ENCODE results near the gene NANS.
A peak's percentile ranks its signal among the peaks of the same experiment; 100 is the strongest.
"Not testable (repeated sequence)": the region's sequence is repeated elsewhere in the genome, so short reads cannot be mapped to it uniquely, and the experiment has no call there.

The NANS gene

DNA sequence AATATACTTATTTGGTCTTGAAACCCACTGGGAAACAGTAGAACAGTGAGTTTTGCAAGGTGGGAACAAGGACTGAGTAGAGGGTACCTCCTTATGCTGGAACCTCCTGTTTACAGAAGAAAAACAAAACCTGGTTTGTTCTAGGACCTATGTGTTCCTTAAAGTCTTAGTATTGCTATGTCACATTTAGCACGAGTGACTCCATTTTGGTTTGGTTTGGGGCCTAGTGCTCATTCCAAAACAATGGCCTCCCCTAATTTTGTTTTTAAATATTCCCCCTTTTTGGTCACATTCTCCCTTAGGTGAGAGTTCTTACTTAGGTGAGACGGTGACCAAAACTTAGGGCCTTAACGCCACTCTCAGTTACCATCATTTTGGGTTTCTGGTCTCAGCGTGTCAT, 6.2 kb upstream of the NANS start:
- ATAC-seq (no peak), DNase-seq (no peak)
- no peak overlapping the region for H3K27ac Mint-ChIP-seq
- H3K36me3 Mint-ChIP-seq (ENCODE audit: low read depth) = peaks cover 53% of the 10 kb centered on the region
- H3K4me1 Mint-ChIP-seq = peaks cover 47% of the 10 kb centered on the region
- no peaks in the 10 kb centered on the region for H3K27me3 Mint-ChIP-seq
- peaks cover 6% of the 10 kb centered on the region for H3K9me3 Mint-ChIP-seq
- H3K4me3 Mint-ChIP-seq = no peak overlapping the region

DNA sequence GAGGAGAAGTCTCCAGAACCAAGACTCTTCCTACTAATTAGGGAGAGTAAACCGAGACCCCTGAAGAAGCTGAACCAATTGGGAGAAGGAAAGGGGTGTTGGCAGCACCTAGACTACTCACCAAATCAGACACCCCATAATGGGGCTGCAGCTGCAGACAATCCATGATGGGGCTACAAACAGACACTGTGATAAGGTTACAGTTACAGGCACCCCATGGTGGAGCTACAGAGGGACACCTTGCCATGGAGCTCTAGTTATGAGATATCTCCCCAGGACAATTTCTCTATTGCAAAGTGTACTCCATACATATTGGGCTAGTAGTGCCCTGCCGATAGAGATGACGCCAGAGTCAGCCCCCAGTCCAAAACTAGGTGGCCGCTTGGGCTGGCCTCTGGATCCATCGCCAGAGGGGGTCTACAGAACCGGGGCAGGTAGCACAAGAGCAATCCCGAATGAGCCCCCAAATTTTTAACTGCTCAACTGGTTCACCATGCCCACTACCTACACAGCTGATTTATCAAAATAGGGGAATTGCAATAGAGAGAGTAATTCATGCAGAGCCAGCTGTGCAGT, 2.1 kb upstream of the NANS start:
- Mint-ChIP-seq H3K4me3 (no peak overlapping the region), H3K27ac (peak overlapping the region; percentile 2), H3K27me3 (no peaks in the 10 kb centered on the region), H3K36me3 (ENCODE audit: low read depth) (peaks cover 26% of the 10 kb centered on the region), H3K9me3 (no peaks in the 10 kb centered on the region), H3K4me1 (peaks cover 39% of the 10 kb centered on the region)
- DNase-seq (no peak), ATAC-seq (no peak)

DNA sequence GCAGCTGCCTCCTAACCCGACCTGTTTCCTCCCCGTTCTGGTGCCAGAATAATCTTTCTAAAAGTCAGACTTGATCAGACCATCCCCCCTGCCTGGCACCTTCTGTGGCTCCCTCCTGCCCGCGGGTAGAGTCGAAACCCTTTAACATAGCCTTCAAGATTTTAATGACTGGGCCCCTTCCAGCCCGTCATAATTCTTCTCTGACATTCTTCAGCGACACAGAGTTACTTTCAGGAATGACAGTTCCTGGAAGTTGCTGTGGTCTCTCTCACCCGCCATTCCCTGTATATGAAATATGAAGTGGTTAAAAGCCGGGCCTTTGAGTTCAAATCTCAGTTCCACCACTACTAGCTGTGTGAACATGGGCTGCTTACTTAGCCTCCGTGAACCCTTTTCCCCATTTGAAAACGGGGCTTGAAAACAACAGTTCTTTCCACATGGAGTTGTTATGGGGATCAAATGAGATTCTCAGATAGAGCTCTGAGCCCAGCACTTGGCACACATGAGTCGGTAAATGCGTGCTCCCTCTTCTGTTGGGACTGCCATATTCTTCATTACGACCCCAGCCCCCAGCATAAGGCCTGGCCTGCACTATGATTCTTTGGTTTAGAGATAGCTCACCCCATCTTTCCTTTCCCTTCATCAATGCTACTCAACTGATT, 737 bp downstream of the NANS start:
- H3K4me1 Mint-ChIP-seq = peaks cover 31% of the 10 kb centered on the region
- H3K36me3 Mint-ChIP-seq (ENCODE audit: low read depth) = peaks cover 18% of the 10 kb centered on the region
- peak overlapping the region; percentile 99 for H3K4me3 Mint-ChIP-seq
- ATAC-seq (no peak), DNase-seq (no peak)
- H3K9me3 Mint-ChIP-seq = no peaks in the 10 kb centered on the region
- peak overlapping the region; percentile 98 for H3K27ac Mint-ChIP-seq
- H3K27me3 Mint-ChIP-seq = no peaks in the 10 kb centered on the region

DNA sequence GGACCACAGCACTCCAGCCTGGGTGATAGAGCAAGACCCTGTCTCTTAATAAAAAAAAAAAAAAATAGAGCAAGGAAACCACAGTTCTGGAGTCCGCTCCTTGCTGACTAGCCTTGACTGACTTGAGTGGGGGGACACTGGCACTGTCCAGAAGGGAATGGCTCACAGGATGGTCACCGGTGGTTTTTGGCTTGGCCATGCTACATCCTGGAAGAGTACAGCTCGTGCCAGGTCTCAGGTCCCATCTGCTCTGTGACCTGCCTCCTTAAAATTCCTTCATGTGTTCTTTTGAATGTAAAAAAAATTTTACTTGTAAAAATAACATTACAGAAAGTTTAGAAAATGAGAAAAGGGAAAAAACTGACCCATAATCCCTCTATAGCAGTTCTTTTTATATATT, 5.6 kb downstream of the NANS start:
- Mint-ChIP-seq H3K36me3 (ENCODE audit: low read depth) (peaks cover 37% of the 10 kb centered on the region), H3K9me3 (no peaks in the 10 kb centered on the region), H3K4me1 (peaks cover 22% of the 10 kb centered on the region), H3K27me3 (no peaks in the 10 kb centered on the region), H3K27ac (no peak overlapping the region), H3K4me3 (no peak overlapping the region)
- DNase-seq (no peak), ATAC-seq (no peak)

DNA sequence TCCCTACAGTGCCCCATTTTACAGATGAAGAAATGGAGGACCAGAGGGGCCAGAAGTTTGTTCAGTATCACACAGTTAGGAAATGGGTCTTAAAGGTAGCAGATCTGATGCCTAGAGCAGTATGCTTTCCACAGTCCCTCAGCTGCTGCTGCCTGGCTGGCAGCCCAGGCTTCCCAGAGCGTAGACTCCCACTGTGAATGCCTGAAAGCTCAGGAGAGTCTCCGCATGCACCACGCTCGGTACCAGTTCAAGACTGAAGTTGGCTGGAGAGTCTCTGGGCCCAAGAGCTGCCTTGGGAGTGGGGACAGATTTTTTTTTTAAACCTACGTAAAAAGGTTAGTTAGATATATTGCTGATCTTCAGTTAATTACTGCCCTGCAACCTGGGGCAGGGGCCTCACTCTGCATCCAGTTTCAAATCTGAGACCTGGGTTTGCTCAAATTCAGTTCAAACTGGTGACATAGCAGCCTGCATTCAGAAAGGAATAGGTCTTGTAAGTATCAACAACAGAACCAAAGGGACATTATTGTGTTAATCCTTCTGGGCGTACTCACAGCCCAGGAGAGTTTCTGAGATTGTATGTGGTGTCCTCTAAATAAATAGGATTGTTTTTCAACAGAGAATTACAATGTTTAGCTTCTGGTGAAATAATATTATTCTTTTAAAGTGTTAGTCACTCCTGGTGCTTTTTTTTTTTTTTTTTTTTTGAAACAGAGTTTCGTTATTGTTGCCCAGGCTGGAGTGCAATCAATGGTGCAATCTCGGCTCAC, 8.3 kb downstream of the NANS start:
- H3K27me3 Mint-ChIP-seq = no peaks in the 10 kb centered on the region
- no peak overlapping the region for H3K27ac Mint-ChIP-seq
- peaks cover 40% of the 10 kb centered on the region for H3K36me3 Mint-ChIP-seq (ENCODE audit: low read depth)
- no peak for DNase-seq
- H3K9me3 Mint-ChIP-seq = no peaks in the 10 kb centered on the region
- no peak overlapping the region for H3K4me3 Mint-ChIP-seq
- ATAC-seq = no peak
- peaks cover under 1% of the 10 kb centered on the region for H3K4me1 Mint-ChIP-seq

DNA sequence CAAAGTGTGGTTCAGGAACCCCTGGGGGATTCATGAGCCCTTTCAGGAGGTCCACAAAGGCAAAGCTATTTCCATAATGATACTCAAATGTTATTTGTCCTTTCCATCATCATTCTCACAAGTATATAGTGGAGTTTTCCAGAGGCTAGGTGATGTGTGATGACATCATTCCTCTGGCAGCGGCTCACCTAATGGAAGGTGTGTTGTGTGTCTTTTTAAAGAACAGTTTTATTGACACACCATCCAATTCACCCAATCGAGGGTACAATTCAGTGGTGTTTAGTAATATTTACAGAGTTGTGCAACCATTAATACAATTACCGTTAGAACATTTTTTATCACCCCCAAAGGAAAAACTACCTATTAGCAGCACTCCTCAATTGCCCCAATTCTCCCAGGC, 9.7 kb downstream of the NANS start:
- Mint-ChIP-seq H3K4me3 (no peak overlapping the region), H3K36me3 (ENCODE audit: low read depth) (peaks cover 35% of the 10 kb centered on the region), H3K27me3 (no peaks in the 10 kb centered on the region), H3K9me3 (no peaks in the 10 kb centered on the region), H3K4me1 (no peaks in the 10 kb centered on the region), H3K27ac (no peak overlapping the region)
- DNase-seq (no peak), ATAC-seq (no peak)

DNA sequence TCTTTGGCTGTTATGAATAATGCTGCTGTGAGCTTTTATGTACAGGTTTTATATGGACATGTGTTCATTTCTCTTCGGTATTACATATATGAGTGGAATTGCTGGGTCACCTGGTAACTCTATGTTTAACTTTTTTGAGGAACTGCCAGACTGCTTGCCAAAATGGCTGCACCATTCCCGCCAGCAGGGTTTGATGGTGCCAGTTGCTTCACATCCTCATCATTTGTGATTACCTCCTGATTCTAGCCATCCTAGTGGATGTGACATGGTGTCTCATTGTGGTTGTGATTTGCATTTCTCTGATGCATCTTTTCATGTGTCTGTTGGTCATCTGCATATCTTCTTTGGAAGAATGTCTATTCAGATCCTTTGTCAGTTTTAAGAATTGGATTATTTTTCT, 10.7 kb downstream of the NANS start:
- ATAC-seq (no peak), DNase-seq (no peak)
- no peak overlapping the region for H3K27ac Mint-ChIP-seq
- H3K27me3 Mint-ChIP-seq = no peaks in the 10 kb centered on the region
- H3K36me3 Mint-ChIP-seq (ENCODE audit: low read depth) = peaks cover 35% of the 10 kb centered on the region
- H3K4me3 Mint-ChIP-seq = no peak overlapping the region
- no peaks in the 10 kb centered on the region for H3K4me1 Mint-ChIP-seq
- H3K9me3 Mint-ChIP-seq = no peaks in the 10 kb centered on the region

DNA sequence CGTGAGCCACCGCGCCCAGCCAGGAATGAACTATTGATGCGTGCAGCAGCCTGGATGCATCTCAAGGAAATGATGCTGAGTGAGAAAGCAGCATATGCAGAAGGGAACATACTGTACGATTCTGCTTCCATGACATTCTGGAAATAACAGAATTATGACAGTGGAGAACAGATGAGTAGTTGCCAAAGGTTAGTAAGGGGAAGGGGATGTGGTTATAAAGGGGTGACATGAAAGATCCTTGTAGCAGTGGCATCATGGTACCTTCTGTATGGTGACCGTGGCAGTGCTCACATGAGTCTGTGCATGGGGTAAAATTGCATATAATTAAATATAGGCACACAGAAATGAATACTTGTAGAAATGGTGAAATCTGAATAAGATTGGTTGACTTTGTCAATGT, 13.0 kb downstream of the NANS start:
- Mint-ChIP-seq H3K36me3 (ENCODE audit: low read depth) (peaks cover 29% of the 10 kb centered on the region), H3K4me1 (peaks cover 3% of the 10 kb centered on the region), H3K27me3 (no peaks in the 10 kb centered on the region), H3K9me3 (no peaks in the 10 kb centered on the region), H3K4me3 (no peak overlapping the region), H3K27ac (no peak overlapping the region)
- no peak for DNase-seq
- no peak for ATAC-seq

DNA sequence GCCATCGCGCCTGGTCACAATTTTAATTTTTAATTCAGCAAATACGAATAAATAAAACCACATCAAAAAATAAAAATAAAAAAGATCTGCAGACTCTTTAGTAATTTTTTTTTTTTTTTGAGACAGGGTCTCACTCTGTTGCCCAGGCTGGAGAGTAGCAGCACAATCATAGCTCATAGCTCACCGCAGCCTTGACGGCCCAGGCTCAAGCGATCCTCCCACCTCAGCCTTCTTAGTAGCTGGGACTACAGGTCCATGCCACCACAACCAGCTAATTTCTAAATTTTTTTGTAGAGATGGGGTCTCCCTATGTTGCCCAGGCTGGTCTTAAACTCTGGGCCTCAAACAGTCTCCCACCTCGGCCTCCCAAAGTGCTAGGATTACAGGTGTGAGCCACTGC, 14.2 kb downstream of the NANS start:
- H3K27ac Mint-ChIP-seq = no peak overlapping the region
- H3K27me3 Mint-ChIP-seq = no peaks in the 10 kb centered on the region
- peaks cover 21% of the 10 kb centered on the region for H3K36me3 Mint-ChIP-seq (ENCODE audit: low read depth)
- DNase-seq = no peak
- no peak overlapping the region for H3K4me3 Mint-ChIP-seq
- peaks cover 14% of the 10 kb centered on the region for H3K4me1 Mint-ChIP-seq
- H3K9me3 Mint-ChIP-seq = no peaks in the 10 kb centered on the region
- ATAC-seq = no peak

DNA sequence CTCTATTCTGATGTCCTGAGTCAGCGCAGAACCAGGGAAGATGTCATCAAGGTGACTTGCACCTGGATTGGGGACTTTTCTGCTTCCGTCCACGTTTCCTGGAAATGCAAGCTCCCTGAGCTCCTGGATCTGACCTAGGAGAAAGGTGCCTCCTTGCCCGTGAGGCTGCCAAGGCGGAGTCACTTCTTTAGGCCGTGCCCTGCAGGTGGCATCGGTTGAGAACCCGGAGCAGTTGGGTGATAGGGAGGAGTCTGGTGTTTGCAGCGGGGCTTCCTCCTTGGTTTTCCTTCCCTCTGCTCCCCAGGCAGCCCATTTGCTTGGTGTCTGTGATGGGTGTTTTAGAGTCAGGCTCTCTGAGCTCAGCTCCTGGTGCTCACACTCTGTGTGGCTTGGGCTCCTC, 15.2 kb downstream of the NANS start:
- DNase-seq = no peak
- no peaks in the 10 kb centered on the region for H3K27me3 Mint-ChIP-seq
- H3K4me3 Mint-ChIP-seq = no peak overlapping the region
- no peak for ATAC-seq
- no peaks in the 10 kb centered on the region for H3K9me3 Mint-ChIP-seq
- peaks cover 24% of the 10 kb centered on the region for H3K4me1 Mint-ChIP-seq
- H3K36me3 Mint-ChIP-seq (ENCODE audit: low read depth) = peaks cover 13% of the 10 kb centered on the region
- no peak overlapping the region for H3K27ac Mint-ChIP-seq

DNA sequence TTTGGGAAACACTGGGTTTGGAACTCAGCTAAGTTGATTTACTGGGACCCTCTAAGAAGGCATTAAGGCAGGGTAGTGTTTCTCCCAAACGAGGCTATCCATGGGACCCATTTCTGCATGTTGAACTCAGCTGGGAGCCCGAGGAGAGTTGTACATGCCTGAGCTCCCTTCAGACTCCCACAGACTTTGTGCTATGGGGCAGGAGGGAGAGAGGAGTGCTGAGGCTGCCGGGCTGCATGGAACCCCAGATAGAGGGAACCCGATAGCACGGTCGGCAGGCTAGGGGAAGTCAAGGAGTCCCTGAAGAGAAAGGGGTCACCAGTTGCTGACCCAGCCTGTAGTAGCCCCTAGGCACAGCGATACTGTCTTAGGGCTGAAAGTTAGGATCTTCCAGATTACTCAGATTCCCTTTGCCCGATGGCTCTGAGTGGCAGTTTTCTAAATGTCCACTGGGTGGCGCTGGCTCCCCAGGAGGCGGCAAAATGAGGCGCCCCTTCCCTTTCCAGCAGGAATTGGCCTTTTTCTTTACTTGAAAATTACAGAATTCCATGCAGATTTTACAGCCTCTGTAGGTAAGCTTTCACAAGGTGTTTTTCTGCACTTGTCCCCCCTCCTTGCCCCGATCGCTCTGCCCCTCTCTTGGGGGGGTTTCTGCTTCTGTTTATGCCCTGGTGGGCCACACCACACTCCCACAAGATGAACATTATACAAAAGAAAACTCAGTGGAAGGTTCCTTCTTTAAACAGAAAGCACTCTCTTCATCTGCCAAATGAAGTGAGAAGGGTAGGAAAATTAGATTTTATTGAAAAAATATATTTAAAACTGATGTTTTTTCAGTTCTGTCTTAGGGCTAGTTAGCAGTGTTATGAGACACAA, 17.8 kb downstream of the NANS start:
- Mint-ChIP-seq H3K9me3 (no peaks in the 10 kb centered on the region), H3K36me3 (ENCODE audit: low read depth) (peaks cover 18% of the 10 kb centered on the region), H3K27me3 (no peaks in the 10 kb centered on the region), H3K4me3 (no peak overlapping the region), H3K4me1 (peaks cover 26% of the 10 kb centered on the region), H3K27ac (peak overlapping the region; percentile 79)
- ATAC-seq (peak; percentile 17), DNase-seq (peak; percentile 73)

DNA sequence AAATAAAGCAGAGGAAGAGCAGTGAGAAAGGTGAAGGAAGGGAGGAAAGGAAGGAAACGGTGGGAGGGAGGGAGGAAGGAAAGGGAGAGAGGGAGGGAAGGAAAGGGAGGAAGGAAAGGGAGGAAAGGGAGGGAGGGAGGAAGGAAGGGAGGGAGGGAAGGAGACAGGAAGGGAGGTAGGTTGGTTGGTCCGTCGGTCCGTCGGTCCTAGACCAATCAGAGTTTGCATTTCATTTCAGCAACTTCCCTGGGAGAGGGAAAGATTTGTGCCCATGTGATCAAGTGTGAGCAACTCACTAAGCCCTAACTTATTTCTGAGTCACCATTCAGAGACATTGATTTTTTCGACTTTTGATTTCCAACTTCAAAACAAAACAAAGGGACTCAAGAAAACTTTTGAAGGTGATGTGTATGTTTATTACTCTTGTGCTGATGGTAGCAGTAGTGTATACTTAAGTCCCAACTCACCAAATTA, 18.8 kb downstream of the NANS start:
- peaks cover 26% of the 10 kb centered on the region for H3K4me1 Mint-ChIP-seq
- H3K27me3 Mint-ChIP-seq = no peaks in the 10 kb centered on the region
- H3K9me3 Mint-ChIP-seq = no peaks in the 10 kb centered on the region
- no peak for DNase-seq
- H3K27ac Mint-ChIP-seq = peak overlapping the region; percentile 79
- peak overlapping the region; percentile 48 for H3K4me3 Mint-ChIP-seq
- H3K36me3 Mint-ChIP-seq (ENCODE audit: low read depth) = peaks cover 17% of the 10 kb centered on the region
- peak; percentile 85 for ATAC-seq

DNA sequence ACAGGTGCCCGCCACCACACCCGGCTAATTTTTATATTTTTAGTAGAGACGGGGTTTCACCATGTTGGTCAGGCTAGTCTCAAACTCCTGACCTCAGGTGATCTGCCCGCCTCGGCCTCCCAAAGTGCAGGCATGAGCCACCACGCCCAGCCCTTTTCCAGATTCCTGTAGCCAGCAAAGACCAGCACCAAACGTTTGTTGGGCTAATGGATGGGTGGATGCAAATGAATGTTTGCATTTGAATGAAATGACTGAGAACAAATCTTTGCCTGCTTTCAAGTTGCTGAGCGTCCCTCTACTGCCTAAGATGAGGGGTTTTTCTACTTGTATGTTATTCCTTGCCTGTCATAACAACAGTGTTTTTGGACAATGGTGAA, 20.0 kb downstream of the NANS start:
- DNase-seq, H3K9me3 Mint-ChIP-seq, H3K4me3 Mint-ChIP-seq, ATAC-seq, H3K27me3 Mint-ChIP-seq: not testable (repeated sequence)
- H3K27ac Mint-ChIP-seq = peak overlapping the region; percentile 79
- peaks cover 36% of the 10 kb centered on the region for H3K4me1 Mint-ChIP-seq
- H3K36me3 Mint-ChIP-seq (ENCODE audit: low read depth) = peaks cover 22% of the 10 kb centered on the region

DNA sequence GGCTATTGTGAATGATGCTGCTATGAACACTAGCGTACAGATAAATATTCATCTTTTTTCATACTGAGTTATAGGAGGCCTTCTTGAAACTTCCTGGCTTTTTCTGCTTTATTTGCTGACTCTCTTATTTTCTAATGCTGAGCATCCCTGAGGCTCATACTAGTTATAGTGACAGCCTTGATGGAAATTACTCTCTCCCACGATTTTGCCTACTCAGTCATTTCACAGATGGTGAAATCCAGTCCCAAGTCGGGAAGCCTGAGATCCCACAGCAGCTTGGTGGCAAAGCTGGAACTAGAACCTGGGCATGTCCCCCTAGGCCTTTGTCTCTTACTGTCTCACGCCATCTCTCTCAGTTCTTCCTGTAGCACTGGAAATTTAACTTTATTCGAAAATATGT, 22.4 kb downstream of the NANS start:
- no peak for DNase-seq
- no peak overlapping the region for H3K4me3 Mint-ChIP-seq
- ATAC-seq = no peak
- peaks cover 38% of the 10 kb centered on the region for H3K36me3 Mint-ChIP-seq (ENCODE audit: low read depth)
- no peaks in the 10 kb centered on the region for H3K9me3 Mint-ChIP-seq
- peak overlapping the region; percentile 53 for H3K27ac Mint-ChIP-seq
- no peaks in the 10 kb centered on the region for H3K27me3 Mint-ChIP-seq
- H3K4me1 Mint-ChIP-seq = peaks cover 52% of the 10 kb centered on the region

Data from activated naive CD8-positive, alpha-beta T cell treated with anti-CD3 and anti-CD28 coated beads, Interleukin-2, amount 50 U/mL, for 24 hours (primary cell).